Calu3 (cell line): ENCODE measurements around the gene SPIRE1. TPM values are rescaled to one million over a fixed set of nuclear protein-coding genes. Genes with fewer than 3 reads are reported as not detected.
A peak's percentile ranks its signal among the peaks of the same experiment; 100 is the strongest.

Source experiments
- BruUV-seq: library from RNA; stranded (reverse); fragments of 400-500 nt; replicated peaks from 2 replicates; lab custom pipeline; 2021; lab: Mats Ljungman, UMichigan
- CTCF ChIA-PET: fragments of 300-600 bp; sonication (Branson Sonifier 250); formaldehyde crosslinking; loops from one replicate; lab custom pipeline; 2022; ENCODE audit warnings: antibody characterized with exemption; lab: Charles Lee
- DNase-seq: peaks from one replicate; pipeline ENCODE4 v3.0.0; 2022
- H3K27ac Mint-ChIP-seq: one replicate; pipeline ENCODE4 v1.8.0; 2022; ENCODE audit warnings: mixed read lengths; ENCODE audit not compliant: unreplicated experiment
- H3K27me3 Mint-ChIP-seq: one replicate; pipeline ENCODE4 v1.8.0; 2022; ENCODE audit warnings: mixed read lengths; ENCODE audit not compliant: unreplicated experiment
- H3K36me3 Mint-ChIP-seq: one replicate; pipeline ENCODE4 v1.8.0; 2022; ENCODE audit warnings: mild to moderate bottlenecking, moderate library complexity, mixed read lengths; ENCODE audit not compliant: insufficient read depth, unreplicated experiment
- H3K4me1 Mint-ChIP-seq: one replicate; pipeline ENCODE4 v1.8.0; 2022; ENCODE audit warnings: mild to moderate bottlenecking, low read depth, mixed read lengths; ENCODE audit not compliant: unreplicated experiment
- H3K4me3 Mint-ChIP-seq: one replicate; pipeline ENCODE4 v1.8.0; 2022; ENCODE audit warnings: mild to moderate bottlenecking, low read depth, moderate library complexity, mixed read lengths; ENCODE audit not compliant: unreplicated experiment
- H3K9me3 Mint-ChIP-seq: one replicate; pipeline ENCODE4 v1.8.0; 2022; ENCODE audit warnings: low read depth, mixed read lengths; ENCODE audit not compliant: unreplicated experiment
- CTCF ChIP-seq: fragments of 200-600 bp; IDR thresholded peaks from one replicate; pipeline ENCODE4 v1.8.0; 2022; ENCODE audit warnings: antibody characterized with exemption; ENCODE audit not compliant: unreplicated experiment
- intact Hi-C: fragments of 100-400 bp; cut with micrococcal nuclease; formaldehyde crosslinking; loops from one replicate; pipeline ENCODE4 v1.10.0; 2022; ENCODE audit not compliant: unreplicated experiment
- total RNA-seq: library from RNA; stranded (reverse); gene quantifications from 2 replicates; pipeline ENCODE4 v1.2.3, GENCODE V29; 2022

The SPIRE1 gene
- total RNA-seq, 1 experiment from 2014 or later: 98.6 TPM

DNA sequence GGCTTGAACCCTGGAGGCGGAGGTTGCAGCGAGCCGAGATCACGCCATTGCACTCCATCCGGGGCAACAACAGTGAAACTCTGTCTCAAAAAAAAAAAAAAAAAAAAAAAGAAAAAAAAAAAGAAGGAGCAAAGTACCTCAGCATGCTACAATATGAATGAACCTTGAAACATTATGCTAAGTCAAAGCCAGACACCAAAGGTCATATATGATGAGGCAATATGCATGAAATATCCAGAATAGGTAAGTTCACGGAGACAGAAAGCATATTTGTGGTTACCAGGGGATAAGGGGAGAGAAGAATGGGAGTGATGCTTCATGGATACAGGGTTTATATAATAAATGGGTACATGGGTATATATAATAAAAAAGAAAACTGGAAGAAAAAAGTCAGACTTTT lies 156.9 kb downstream of the SPIRE1 start:
- Mint-ChIP-seq H3K27me3 (no peaks in the 10 kb centered on the region), H3K9me3 (no peaks in the 10 kb centered on the region), H3K4me3 (no peak overlapping the region), H3K4me1 (peaks cover 8% of the 10 kb centered on the region), H3K36me3 (peaks cover 39% of the 10 kb centered on the region), H3K27ac (no peak overlapping the region)
- BruUV-seq: no TSS peak
- no peak for DNase-seq
- CTCF ChIA-PET: no interaction called here
- no peak for TF ChIP-seq CTCF
- intact Hi-C loops: no loop called here

GRCh38 chr18:12497839-12498238 lies 160.1 kb downstream of the SPIRE1 start:
- CTCF ChIA-PET: no interaction called here
- intact Hi-C loops: loop anchor here (10.0 kb wide), 1 partner anchor 157 kb away; the partner anchor contains the start of gene SPIRE1
- H3K36me3 Mint-ChIP-seq: peaks cover 30% of the 10 kb centered on the region
- DNase-seq: no peak
- peaks cover 8% of the 10 kb centered on the region for H3K4me1 Mint-ChIP-seq
- no peak overlapping the region for H3K27ac Mint-ChIP-seq
- TF ChIP-seq CTCF: no peak
- BruUV-seq: no TSS peak
- H3K27me3 Mint-ChIP-seq: no peaks in the 10 kb centered on the region
- H3K9me3 Mint-ChIP-seq: no peaks in the 10 kb centered on the region
- H3K4me3 Mint-ChIP-seq: no peak overlapping the region

- DNase-seq: no peak
Measured at GRCh38 chr18:12497296-12497695, 160.6 kb downstream of the SPIRE1 start.

GRCh38 chr18:12492907-12493306 lies 165.0 kb downstream of the SPIRE1 start:
- peak overlapping the region; percentile 13 for H3K27ac Mint-ChIP-seq
- CTCF ChIA-PET: no interaction called here
- no TSS peak for BruUV-seq
- H3K27me3 Mint-ChIP-seq: no peaks in the 10 kb centered on the region
- H3K36me3 Mint-ChIP-seq: peaks cover 47% of the 10 kb centered on the region
- peaks cover 6% of the 10 kb centered on the region for H3K9me3 Mint-ChIP-seq
- peaks cover 8% of the 10 kb centered on the region for H3K4me1 Mint-ChIP-seq
- no peak for DNase-seq
- H3K4me3 Mint-ChIP-seq: no peak overlapping the region
- TF ChIP-seq CTCF: no peak
- intact Hi-C loops: loop anchor here (10.0 kb wide), 1 partner anchor 162 kb away; the partner anchor contains the start of gene SPIRE1

More at GRCh38 chr18:12497296-12497695, 160.6 kb downstream of the SPIRE1 start:
- Mint-ChIP-seq H3K27ac (no peak overlapping the region), H3K4me3 (no peak overlapping the region), H3K4me1 (peaks cover 8% of the 10 kb centered on the region), H3K36me3 (peaks cover 27% of the 10 kb centered on the region), H3K27me3 (no peaks in the 10 kb centered on the region), H3K9me3 (no peaks in the 10 kb centered on the region)
- BruUV-seq: no TSS peak
- intact Hi-C loops: loop anchor here (10.0 kb wide), 1 partner anchor 158 kb away; the partner anchor contains the start of gene SPIRE1
- CTCF ChIA-PET: no interaction called here
- no peak for TF ChIP-seq CTCF
